Measurements from ENCODE around the gene SLC2A4RG.

The SLC2A4RG gene

GRCh38 chr20:63741676-63742380, 2.3 kb downstream of the SLC2A4RG start:
- no peak for FAIRE-seq

- no peak for FAIRE-seq
Observed at GRCh38 chr20:63742381-63743024, 2.9 kb downstream of the SLC2A4RG start.

- no peak for FAIRE-seq
Observed at GRCh38 chr20:63743210-63743970, 3.8 kb downstream of the SLC2A4RG start.

GRCh38 chr20:63744158-63744557, 4.6 kb downstream of the SLC2A4RG start:
- no peak for FAIRE-seq

GRCh38 chr20:63744574-63745423, 5.2 kb downstream of the SLC2A4RG start:
- no peak for FAIRE-seq

GRCh38 chr20:63745424-63745805, 5.8 kb downstream of the SLC2A4RG start:
- FAIRE-seq: no peak

- FAIRE-seq: no peak
Observed at GRCh38 chr20:63745961-63746731, 6.6 kb downstream of the SLC2A4RG start.

GRCh38 chr20:63746751-63747315, 7.3 kb downstream of the SLC2A4RG start:
- no peak for FAIRE-seq

- FAIRE-seq: no peak
Observed at GRCh38 chr20:63747622-63748069, 8.1 kb downstream of the SLC2A4RG start.

GRCh38 chr20:63748070-63748933, 8.7 kb downstream of the SLC2A4RG start:
- no peak for FAIRE-seq

GRCh38 chr20:63748934-63749270, 9.3 kb downstream of the SLC2A4RG start:
- FAIRE-seq: no peak

GRCh38 chr20:63749597-63750508, 10.3 kb downstream of the SLC2A4RG start:
- no peak for FAIRE-seq

GRCh38 chr20:63750807-63751470, 11.4 kb downstream of the SLC2A4RG start:
- no peak for FAIRE-seq

GRCh38 chr20:63751471-63752271, 12.1 kb downstream of the SLC2A4RG start:
- no peak for FAIRE-seq

GRCh38 chr20:63752411-63753101, 13.0 kb downstream of the SLC2A4RG start:
- FAIRE-seq: no peak

- FAIRE-seq: no peak
Observed at GRCh38 chr20:63753381-63753780, 13.8 kb downstream of the SLC2A4RG start.

GRCh38 chr20:63754008-63754407, 14.4 kb downstream of the SLC2A4RG start:
- FAIRE-seq: no peak

Measured in TTC549 (cell line).